PC-9 (cell line): Measurements from ENCODE around the gene NUP188. TPM values are rescaled to one million over a fixed set of nuclear protein-coding genes. Genes with fewer than 3 reads are reported as not detected.

Source experiments
- BruUV-seq: library from RNA; stranded (reverse); fragments of 400-500 nt; replicated peaks from 2 replicates; lab custom pipeline; 2021; lab: Mats Ljungman, UMichigan
- CTCF ChIA-PET: fragments of 300-600 bp; sonication (Branson Sonifier 250); formaldehyde crosslinking; loops from one replicate; lab custom pipeline; 2022; ENCODE audit warnings: antibody characterized with exemption; lab: Charles Lee
- POLR2A ChIA-PET: fragments of 300-600 bp; sonication (Branson Sonifier 250); formaldehyde crosslinking; loops from one replicate; lab custom pipeline; 2022; ENCODE audit warnings: antibody characterized with exemption; ENCODE audit not compliant: unreplicated experiment; lab: Charles Lee
- DNase-seq, 2 experiments: peaks; one replicate each; pipeline versions ENCODE4 v3.0.0 to v3.0.0-alpha.2; 2015 to 2022; ENCODE audit warnings: mixed read lengths in 1 of 2
- H2AFZ ChIP-seq: fragments of 200-600 bp; sonication (generic); 2 replicates; pipeline ENCODE4 v1.8.1; 2017; ENCODE audit warnings: antibody characterized with exemption
- H3F3A ChIP-seq: fragments of 200-600 bp; sonication (generic); 2 replicates; pipeline ENCODE4 v1.8.1; 2017; ENCODE audit warnings: antibody characterized with exemption, mild to moderate bottlenecking, low read depth; ENCODE audit not compliant: insufficient read depth
- H3K27ac ChIP-seq: fragments of 200-600 bp; sonication (generic); 2 replicates; pipeline ENCODE4 v1.6.1; 2016; ENCODE audit warnings: mixed run types
- H3K27me3 ChIP-seq: fragments of 200-600 bp; sonication (generic); 2 replicates; pipeline ENCODE4 v1.6.1; 2016; ENCODE audit warnings: low read depth, mixed run types; ENCODE audit not compliant: insufficient read depth
- H3K36me3 ChIP-seq: fragments of 200-600 bp; sonication (generic); 2 replicates; pipeline ENCODE4 v1.6.1; 2016; ENCODE audit warnings: low read depth, mixed run types
- H3K4me1 ChIP-seq: fragments of 200-600 bp; sonication (generic); replicated peaks from 2 replicates; pipeline ENCODE4 v1.6.1; 2016; ENCODE audit warnings: mixed run types; ENCODE audit not compliant: insufficient read depth
- H3K4me2 ChIP-seq: fragments of 200-600 bp; sonication (generic); 2 replicates; pipeline ENCODE4 v1.6.1; 2017; ENCODE audit warnings: mixed run types
- H3K4me3 ChIP-seq: fragments of 200-600 bp; sonication (generic); 2 replicates; pipeline ENCODE4 v1.6.1; 2016; ENCODE audit warnings: mixed run types
- H3K79me2 ChIP-seq: fragments of 200-600 bp; sonication (generic); 2 replicates; pipeline ENCODE4 v1.6.1; 2017; ENCODE audit warnings: low read depth, mixed run types
- H3K9me2 ChIP-seq: fragments of 200-600 bp; sonication (generic); 2 replicates; pipeline ENCODE4 v1.8.1; 2017; ENCODE audit warnings: mild to moderate bottlenecking; ENCODE audit not compliant: insufficient read depth
- H3K9me3 ChIP-seq: fragments of 200-600 bp; sonication (generic); 2 replicates; pipeline ENCODE4 v1.8.1; 2016; ENCODE audit warnings: low read depth; ENCODE audit not compliant: insufficient read depth
- H4K20me1 ChIP-seq: fragments of 200-600 bp; sonication (generic); 2 replicates; pipeline ENCODE4 v1.8.1; 2017; ENCODE audit not compliant: insufficient read depth
- EZH2 ChIP-seq: fragments of 200-600 bp; sonication (generic); IDR thresholded peaks from 2 replicates; pipeline ENCODE4 v1.8.0; 2017; ENCODE audit warnings: antibody characterized with exemption, low read depth
- intact Hi-C: fragments of 100-400 bp; cut with micrococcal nuclease; formaldehyde crosslinking; loops from one replicate; pipeline ENCODE4 v1.10.0; 2022; ENCODE audit not compliant: unreplicated experiment
- total RNA-seq: library from RNA; stranded (reverse); gene quantifications from 2 replicates; pipeline ENCODE4 v1.2.3, GENCODE V29; 2021
- TF ChIP-seq, protein P1 (sequence below): fragments of 200-600 bp; sonication (generic); conservative IDR thresholded peaks from 2 replicates; pipeline ENCODE4 v1.6.1; 2017; ENCODE audit warnings: mixed run types, antibody characterized with exemption, mild to moderate bottlenecking, moderate library complexity

Gene NUP188
- total RNA-seq, 1 experiment from 2014 or later = 90.0 TPM

DNA sequence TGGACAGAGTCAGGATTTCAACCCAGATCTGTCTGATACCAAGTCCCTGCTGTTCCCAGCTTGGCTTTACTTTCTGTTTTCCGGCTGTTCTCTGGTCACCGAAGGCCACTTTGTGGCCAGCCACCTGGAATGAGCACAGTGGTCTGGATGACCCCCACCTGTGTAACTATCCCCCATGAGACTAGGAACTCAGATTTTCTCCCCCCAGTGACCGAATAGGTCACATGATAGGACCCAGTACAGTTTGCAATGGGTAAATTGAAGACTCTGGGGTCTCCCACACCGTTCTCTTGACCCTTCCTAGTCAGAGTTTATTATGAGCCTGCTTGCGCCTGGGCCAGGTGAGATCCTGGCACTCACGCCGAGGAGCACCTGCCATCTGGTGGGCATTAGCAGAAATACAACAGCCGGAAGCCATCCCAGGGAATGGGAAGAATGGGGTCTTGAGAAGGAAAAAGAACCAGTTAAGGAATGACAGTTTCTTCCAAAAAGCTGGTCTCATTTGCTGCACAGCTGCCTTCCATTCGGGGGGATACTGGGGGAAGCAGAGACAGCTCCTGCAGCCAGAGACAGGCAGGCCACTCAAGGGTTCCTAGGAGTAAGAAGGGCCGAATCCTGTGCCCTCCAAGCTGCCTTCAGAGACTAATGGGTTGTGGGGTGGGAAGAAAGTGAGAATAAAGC, 19.6 kb upstream of the NUP188 start:
- Histone ChIP-seq H3F3A (peaks cover 7% of the 10 kb centered on the region; the same call in 1 of the 2 replicates), H3K4me1 (no peaks in the 10 kb centered on the region), H3K9me2 (no peaks in the 10 kb centered on the region), H3K9me3 (no peaks in the 10 kb centered on the region), H3K27me3 (no peaks in the 10 kb centered on the region), H2AFZ (no peak overlapping the region), H4K20me1 (no peaks in the 10 kb centered on the region), H3K4me3 (no peak overlapping the region), H3K79me2 (no peaks in the 10 kb centered on the region), H3K36me3 (no peaks in the 10 kb centered on the region), H3K27ac (no peak overlapping the region), H3K4me2 (no peak overlapping the region)
- ChIA-PET CTCF (interaction anchor here (0.6 to 1.4 kb wide), 7 partner anchors 10 to 76 kb away, joined by 3 to 6 read pairs (median 4); no protein-coding TSS in a partner anchor), POLR2A (no interaction called here)
- no TSS peak for BruUV-seq
- intact Hi-C loops = loop anchor here (1.0 to 5.0 kb wide), 5 partner anchors 35 to 196 kb away; partner anchors contain the start of gene LRRC8A
- peak in 1 of 2 experiments; percentile 70 for DNase-seq
- TF ChIP-seq, protein P1, sequence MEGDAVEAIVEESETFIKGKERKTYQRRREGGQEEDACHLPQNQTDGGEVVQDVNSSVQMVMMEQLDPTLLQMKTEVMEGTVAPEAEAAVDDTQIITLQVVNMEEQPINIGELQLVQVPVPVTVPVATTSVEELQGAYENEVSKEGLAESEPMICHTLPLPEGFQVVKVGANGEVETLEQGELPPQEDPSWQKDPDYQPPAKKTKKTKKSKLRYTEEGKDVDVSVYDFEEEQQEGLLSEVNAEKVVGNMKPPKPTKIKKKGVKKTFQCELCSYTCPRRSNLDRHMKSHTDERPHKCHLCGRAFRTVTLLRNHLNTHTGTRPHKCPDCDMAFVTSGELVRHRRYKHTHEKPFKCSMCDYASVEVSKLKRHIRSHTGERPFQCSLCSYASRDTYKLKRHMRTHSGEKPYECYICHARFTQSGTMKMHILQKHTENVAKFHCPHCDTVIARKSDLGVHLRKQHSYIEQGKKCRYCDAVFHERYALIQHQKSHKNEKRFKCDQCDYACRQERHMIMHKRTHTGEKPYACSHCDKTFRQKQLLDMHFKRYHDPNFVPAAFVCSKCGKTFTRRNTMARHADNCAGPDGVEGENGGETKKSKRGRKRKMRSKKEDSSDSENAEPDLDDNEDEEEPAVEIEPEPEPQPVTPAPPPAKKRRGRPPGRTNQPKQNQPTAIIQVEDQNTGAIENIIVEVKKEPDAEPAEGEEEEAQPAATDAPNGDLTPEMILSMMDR = peak; percentile 95
- TF ChIP-seq EZH2 = no peak

DNA sequence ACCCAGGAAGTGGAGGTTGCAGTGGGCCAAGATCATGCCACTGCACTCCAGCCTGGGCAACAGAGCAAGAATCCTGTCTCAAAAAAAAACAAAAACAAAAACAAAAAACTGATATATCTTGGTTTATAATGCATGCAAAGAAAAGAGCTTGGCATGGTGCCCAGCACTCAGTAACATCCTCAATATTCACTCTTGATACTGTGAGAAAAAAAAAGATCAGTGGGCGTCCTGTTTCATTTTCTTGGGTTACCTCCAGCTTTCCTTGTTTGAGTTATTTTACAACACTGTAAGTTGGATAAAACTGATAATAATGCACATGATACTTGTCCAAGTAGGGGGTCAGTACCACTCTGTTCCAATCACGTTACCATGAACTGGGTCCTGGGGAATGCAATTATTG, 18.9 kb upstream of the NUP188 start:
- Histone ChIP-seq H3K79me2 (no peaks in the 10 kb centered on the region), H3K36me3 (no peaks in the 10 kb centered on the region), H3K27me3 (no peaks in the 10 kb centered on the region), H3K27ac (no peak overlapping the region), H4K20me1 (no peaks in the 10 kb centered on the region), H3K4me1 (no peaks in the 10 kb centered on the region), H2AFZ (no peak overlapping the region), H3F3A (peaks cover 6% of the 10 kb centered on the region; the same call in 1 of the 2 replicates), H3K9me3 (no peaks in the 10 kb centered on the region), H3K4me2 (no peak overlapping the region), H3K4me3 (no peak overlapping the region), H3K9me2 (no peaks in the 10 kb centered on the region)
- BruUV-seq = no TSS peak
- no peak for DNase-seq
- intact Hi-C loops = loop anchor here (1.0 to 5.0 kb wide), 5 partner anchors 36 to 196 kb away; partner anchors contain the start of gene LRRC8A
- ChIA-PET CTCF (interaction anchor here (0.6 to 1.4 kb wide), 7 partner anchors 9 to 76 kb away, joined by 3 to 8 read pairs (median 4); no protein-coding TSS in a partner anchor), POLR2A (no interaction called here)
- TF ChIP-seq, protein P1 = no peak
- TF ChIP-seq EZH2 = no peak

DNA sequence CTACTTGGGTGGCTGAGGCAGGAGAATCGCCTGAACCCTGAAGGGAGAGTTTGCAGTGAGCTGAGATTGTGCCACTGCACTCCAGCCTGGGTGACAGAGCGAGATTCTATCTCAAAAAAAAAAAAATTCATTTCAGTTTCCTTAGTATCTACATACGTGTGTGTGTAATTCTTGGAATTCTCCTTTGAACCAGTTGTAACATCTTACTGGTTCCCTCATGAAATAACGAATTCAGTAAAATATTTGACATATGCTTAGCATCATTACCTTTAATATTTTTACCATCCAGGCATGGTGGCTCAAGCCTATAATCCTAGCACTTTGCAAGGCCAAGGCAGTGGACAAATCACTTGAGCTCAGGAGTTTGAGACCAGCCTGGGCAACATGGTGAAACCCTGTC, 17.9 kb upstream of the NUP188 start:
- Histone ChIP-seq H3K36me3 (no peaks in the 10 kb centered on the region), H3K9me2 (no peaks in the 10 kb centered on the region), H4K20me1 (no peaks in the 10 kb centered on the region), H3K4me3 (no peak overlapping the region), H3K27me3 (no peaks in the 10 kb centered on the region), H3F3A (peaks cover 6% of the 10 kb centered on the region; the same call in 1 of the 2 replicates), H3K27ac (no peak overlapping the region), H3K9me3 (no peaks in the 10 kb centered on the region), H3K4me1 (no peaks in the 10 kb centered on the region), H2AFZ (no peak overlapping the region), H3K4me2 (no peak overlapping the region), H3K79me2 (no peaks in the 10 kb centered on the region)
- intact Hi-C loops = loop anchor here (2.0 to 5.0 kb wide), 2 partner anchors 37 to 197 kb away; no protein-coding TSS in a partner anchor
- CTCF ChIA-PET = interaction anchor here (0.7 kb wide), 1 partner anchor 19 kb away, joined by 3 read pairs; no protein-coding TSS in a partner anchor
- POLR2A ChIA-PET = no interaction called here
- no peak for DNase-seq
- TF ChIP-seq, protein P1 = no peak
- TF ChIP-seq EZH2 = no peak
- no TSS peak for BruUV-seq
